GM12872 (cell line): ENCODE data around the gene CELF1.

Experiments
- TF ChIP-seq, protein P1 (sequence below): IDR thresholded peaks from 3 replicates; pipeline ENCODE4 v1.5.1; 2011; ENCODE audit warnings: low read depth, mild to moderate bottlenecking, low read length, moderate library complexity; ENCODE audit not compliant: insufficient read depth

The CELF1 gene

DNA sequence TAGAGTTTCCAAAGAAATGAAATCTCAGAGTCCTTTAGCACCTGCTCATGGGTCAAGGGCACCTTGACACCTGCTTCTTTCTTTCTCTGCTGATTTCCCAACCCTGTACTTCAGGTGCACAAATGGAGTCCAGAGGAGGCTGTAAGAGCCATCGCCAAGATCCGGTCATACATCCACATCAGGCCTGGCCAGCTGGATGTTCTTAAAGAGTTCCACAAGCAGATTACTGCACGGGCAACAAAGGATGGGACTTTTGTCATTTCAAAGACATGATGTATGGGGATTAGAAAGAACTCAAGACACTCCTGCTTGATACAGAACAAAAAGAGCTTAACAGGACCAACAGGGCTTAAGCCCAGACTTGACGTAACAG is 18.4 kb upstream of the CELF1 start:
- TF ChIP-seq, protein P1, sequence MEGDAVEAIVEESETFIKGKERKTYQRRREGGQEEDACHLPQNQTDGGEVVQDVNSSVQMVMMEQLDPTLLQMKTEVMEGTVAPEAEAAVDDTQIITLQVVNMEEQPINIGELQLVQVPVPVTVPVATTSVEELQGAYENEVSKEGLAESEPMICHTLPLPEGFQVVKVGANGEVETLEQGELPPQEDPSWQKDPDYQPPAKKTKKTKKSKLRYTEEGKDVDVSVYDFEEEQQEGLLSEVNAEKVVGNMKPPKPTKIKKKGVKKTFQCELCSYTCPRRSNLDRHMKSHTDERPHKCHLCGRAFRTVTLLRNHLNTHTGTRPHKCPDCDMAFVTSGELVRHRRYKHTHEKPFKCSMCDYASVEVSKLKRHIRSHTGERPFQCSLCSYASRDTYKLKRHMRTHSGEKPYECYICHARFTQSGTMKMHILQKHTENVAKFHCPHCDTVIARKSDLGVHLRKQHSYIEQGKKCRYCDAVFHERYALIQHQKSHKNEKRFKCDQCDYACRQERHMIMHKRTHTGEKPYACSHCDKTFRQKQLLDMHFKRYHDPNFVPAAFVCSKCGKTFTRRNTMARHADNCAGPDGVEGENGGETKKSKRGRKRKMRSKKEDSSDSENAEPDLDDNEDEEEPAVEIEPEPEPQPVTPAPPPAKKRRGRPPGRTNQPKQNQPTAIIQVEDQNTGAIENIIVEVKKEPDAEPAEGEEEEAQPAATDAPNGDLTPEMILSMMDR: no peak

DNA sequence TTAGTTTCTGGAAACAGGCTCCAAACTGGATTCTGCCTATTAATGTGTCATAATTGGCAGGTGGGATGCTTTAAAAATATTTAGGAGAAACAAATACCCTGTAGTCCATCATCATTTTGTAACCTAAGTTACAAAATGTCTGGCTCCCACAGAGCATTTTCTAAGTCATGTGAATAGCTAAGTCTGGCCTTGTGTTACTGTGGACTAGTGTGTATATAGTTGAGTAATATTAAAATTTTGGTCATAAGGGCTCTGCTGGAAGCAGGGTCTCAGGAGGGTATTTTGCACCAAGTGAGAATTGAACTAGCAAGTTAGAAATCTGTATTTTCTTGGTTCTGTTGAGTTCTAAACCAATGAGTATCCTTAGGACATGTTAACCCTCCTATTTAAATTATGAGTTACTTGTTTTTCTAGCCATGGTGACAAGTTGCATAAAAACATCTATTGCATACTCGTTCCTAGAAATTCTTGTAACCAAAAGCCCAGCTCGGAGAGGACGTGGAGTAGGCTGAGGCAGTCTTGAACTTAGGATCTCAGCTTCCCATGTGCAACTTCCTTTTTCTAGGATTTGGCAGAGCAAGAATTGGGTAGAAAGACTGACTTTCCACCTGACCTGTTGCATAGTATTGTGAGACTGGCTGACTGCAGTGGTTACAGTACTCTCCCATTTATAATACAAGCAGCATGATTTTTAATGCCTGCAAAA is 17.9 kb upstream of the CELF1 start:
- TF ChIP-seq, protein P1: no peak

DNA sequence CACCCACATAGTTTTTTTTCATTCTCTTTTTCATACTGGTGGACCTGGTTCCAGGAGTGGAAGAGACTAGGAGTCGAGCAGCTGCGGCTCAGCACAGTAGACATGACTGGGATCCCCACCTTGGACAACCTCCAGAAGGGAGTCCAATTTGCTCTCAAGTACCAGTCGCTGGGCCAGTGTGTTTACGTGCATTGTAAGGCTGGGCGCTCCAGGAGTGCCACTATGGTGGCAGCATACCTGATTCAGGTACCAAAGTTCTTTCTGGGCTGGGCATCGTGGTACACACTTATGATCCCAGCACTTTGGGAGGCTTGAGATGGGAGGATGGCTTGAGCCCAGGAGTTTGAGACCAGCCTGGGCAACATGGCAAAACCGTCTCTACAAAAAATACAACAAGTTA is 16.7 kb upstream of the CELF1 start:
- TF ChIP-seq, protein P1: no peak

DNA sequence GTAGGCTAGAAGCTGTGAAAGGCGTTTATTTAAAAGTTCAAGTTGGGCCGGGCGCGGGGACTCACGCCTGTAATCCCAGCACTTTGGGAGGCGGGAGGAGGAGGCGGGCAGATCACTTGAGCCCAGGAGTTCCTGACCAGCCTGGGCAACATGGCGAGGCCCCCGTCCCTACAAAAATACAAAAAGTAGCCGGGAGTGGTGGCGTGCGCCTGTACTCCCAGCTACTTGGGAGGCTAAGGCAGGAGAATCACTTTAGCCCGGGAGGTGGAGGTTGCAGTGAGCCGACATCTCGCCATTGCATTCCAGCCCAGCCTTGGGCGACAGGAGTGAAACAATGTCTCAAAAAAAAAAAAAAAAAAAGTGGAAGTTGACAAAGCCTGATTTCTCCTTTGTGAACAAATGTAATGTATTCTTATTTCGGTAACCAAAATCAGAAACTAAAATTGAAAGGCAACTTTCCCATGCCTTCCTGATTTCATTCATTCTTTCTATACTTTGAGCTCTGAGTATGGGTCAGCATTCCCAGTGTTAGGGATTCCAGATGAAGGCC is 13.3 kb upstream of the CELF1 start:
- TF ChIP-seq, protein P1: no peak

DNA sequence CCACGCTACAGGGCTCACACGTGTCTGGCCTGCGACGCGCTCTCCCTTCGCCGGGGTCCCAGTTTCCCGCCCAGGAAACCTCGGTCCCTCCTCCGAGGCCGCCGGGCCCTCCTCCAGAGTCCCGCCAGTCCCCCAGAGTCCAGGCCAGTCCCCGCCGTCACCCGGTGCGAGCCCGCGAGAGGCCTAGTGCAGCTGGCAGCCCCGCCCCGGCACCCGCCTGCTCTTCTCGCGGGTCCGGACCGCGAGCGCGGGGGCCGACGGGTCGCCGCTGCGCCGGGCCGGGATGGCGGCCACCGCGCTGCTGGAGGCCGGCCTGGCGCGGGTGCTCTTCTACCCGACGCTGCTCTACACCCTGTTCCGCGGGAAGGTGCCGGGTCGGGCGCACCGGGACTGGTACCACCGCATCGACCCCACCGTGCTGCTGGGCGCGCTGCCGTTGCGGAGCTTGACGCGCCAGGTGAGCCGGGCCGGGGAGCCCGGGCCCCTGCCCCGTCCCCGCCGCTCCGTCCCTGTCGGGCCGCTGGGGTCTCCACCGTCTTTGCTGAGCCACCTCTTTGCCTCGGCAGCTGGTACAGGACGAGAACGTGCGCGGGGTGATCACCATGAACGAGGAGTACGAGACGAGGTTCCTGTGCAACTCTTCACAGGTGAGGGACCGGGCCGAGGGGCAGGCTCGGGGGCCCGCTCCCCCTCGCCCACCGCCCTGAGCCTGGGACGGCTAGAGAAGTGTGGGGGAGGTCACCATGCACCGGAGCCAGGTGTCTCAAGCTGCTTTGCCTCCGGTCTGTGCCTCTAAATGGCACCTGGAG is 12.6 kb upstream of the CELF1 start, which contains the start of gene PTPMT1:
Gene PTPMT1 (plus strand): TSS at position 260 of the 809 bp plus-strand sequence. CDS start 24 bp downstream, at position 284.
- TF ChIP-seq, protein P1: no peak

DNA sequence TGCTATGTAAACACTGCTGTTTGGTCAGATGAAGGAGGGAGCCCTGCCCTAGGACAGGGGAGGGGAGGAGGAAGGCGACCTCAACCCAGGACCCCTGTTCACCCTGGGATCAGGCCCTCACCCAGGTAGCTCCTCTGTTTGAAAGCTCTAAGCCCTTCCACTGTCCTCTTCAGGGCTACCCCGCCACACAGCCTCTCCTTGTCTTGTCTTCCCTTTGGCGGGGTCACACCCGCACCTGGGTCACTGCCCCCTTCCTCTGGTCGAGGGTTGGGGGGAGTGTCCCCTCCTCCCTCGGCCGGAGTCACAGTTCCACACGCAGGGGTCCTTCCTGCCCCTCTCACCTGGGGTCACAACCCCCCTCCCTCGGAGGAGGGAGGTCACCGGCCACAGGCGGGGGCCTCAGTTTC is 12.0 kb upstream of the CELF1 start:
- TF ChIP-seq, protein P1: no peak

DNA sequence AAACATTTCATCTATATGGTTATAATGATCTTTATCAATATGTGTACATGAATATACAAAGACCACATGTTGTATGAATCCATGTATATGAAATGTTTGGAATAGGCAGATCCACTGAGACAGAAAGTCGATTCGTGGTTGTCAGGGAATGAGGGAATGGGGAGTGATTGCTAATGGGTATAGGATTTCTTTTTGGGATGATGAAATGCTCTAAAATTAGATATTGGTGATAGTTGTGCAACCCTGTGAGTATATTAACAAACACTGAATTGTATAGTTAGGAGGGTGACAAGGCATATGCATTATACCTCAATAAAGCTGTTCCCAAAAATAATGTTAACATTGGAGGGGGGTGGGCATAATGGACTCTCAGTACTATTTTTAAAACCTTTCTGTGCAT is 7.5 kb upstream of the CELF1 start:
- TF ChIP-seq, protein P1: no peak
